NCI-H460 (cell line): ENCODE results near the gene BEND4. TPM values are rescaled to one million over a fixed set of nuclear protein-coding genes. Genes with fewer than 3 reads are reported as not detected.

ENCODE experiments used
- DNase-seq: peaks from one replicate; pipeline ENCODE4 v3.0.0-alpha.2; 2016; ENCODE audit warnings: low read depth; ENCODE audit errors: extremely low read depth
- total RNA-seq: library from RNA; depleted of rRNA; stranded (reverse); fragments of >200 nt; shearing (Covaris generic); gene quantifications from 2 replicates; pipeline ENCODE4 v1.2.3, GENCODE V29; 2014; rRNA removed

The BEND4 gene
- total RNA-seq, 1 experiment from 2014 or later = not detected

DNA sequence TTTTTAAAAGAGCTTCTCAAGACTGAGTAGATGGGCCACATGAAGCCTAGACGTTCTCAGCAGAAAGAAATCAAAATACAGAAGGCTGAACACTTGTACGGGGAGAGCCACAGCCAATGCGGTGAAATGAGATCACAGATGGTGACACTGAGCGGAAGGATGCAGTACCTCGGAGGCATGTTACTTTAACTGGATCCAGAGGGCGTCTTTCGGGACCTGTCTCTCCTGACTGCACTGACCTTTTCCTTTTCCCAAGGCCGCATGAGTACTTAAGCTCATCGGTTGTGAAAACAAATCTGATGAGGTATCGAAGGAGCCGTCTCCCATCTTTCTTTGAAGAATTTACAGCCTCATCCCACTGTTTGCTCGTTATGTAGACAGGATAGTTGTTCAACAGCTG, 32.6 kb downstream of the BEND4 start:
- no peak for DNase-seq

DNA sequence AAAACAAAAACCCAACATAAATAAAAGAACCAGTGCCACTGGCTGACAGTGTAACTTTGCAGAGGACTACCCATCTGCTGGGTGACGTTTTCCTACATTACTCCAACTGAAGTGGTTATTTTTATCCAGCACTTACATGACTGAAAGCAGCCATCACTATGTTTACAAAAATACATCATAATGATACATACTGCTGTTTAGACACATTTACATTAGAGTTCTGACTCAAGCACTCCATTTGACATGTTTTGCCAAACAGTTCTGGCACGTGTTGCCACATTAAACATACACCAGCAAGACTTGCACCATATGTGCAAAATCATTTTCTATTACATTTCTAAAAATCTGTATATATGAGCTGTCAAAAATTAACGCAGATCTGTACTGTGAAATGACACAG, 39.6 kb downstream of the BEND4 start:
- no peak for DNase-seq

DNA sequence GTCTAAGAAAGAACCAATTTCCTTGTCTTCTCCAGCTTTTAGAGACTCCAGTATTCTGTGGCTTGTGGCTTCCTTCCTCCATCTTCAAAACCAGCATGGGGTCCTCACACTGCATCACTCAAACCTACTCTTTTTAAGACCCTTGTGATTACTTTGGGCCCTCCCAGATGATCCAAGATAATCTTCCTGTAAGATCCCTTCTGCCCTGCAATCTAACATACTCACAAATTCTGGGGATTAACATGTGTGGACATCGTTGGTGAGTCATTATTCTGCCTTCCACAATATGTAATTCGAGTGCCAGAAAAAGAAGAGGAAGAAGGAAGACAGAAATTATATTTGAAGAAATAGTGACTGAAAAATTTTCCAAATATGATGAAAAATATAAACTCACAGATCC, 47.9 kb downstream of the BEND4 start:
- DNase-seq = no peak

DNA sequence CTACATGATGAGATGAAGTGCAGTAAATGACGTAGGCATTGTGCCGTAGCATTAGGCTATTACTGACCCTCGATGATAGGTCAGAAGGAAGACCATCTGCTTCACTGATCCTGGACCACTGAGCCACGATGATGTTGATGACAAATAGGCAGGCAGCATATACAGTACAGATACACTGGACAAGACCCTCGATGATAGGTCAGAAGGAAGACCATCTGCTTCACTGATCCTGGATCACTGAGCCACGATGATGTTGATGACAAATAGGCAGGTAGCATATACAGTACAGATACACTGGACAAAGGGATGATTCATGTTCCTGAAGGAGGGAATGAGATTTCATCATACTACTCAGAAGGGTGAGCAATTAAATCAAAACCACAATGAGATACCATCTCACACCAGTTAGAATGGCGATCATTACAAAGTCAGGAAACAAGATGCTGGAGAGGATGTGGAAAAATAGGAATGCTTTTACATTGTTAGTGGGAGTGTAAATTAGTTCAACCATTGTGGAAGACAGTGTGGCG, 50.9 kb downstream of the BEND4 start:
- DNase-seq = no peak

DNA sequence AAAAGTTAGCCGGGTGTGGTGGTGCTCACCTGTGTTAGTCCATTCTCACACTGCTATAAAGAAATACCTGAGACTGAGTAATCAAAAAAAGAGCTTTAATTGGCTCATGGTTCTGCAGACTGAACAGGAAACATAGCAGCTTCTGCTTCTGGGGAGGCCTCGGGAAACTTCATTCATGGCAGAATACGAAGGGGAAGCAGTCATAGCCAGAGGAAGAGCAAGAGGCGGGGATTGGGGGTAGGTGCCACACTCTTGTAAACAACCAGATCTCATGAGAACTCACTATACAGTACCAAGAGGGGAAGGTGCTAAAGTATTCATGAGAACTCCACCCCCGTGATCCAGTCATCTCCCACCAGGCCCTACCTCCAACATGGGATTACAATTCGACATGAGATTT, 64.1 kb downstream of the BEND4 start:
- DNase-seq = no peak

DNA sequence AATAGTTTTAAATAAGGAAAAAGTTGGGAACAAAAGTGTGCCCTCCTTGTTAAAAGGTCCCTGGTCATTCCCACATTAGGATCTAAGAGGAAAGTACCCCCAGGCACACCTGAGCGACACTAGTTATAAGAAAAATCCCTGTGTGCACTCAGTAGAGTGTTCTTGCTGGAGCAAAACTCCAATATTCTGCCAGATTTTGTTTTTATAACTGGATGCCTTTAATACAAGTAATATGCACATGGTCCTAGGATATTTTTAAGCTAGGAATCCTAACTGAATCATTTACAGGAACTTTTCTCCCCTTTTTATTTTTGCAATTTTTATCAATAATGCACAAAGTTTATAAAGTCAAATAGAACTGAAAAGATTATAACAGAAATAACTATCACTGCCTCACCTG, 68.6 kb downstream of the BEND4 start:
- no peak for DNase-seq

DNA sequence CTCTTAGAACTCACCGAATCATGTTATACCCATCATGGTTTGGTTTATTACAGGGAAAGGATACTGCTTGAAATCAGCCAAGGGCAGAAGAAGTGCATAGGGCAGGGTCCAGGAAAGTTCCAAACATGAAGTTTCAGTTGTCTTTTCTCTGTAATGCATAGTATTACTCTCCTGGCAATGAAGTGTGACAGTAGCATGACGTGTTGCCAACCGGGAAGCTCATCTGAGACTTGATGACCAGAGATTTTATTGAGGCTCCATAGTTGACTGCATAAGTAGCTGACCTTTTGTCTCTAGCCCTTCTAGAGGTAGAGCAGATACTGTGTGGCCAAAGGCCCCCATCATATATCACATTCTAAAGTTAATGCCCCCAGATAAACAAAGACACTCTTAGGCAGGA, 72.1 kb downstream of the BEND4 start:
- no peak for DNase-seq

DNA sequence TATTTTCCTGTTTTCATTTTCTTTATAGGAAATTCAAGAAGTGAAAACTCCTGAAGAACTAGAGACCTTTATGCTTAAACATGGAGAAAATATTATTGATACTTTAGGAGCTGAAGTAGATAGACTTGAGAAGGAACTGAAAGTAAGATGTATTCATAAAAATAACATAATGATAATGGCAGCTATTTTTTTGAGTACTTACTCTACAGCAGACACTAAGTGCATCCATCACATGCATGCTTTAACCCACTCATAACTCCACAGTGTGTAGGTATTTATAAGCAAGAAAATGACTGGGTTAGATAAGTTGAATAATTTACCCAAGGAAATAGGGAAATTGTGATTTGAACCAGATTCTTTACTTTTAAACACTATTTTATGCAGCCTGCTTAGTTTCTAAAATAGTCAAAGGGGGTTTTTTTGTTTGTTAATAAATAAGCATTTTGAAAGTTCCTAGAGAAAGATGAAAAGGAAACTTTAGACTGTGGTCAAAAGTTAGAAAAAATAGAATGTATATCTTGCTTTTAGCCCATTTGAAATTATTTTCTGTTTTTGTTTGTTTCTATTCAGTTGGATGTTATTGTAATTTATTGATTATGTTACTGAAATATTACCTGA, 74.2 kb downstream of the BEND4 start:
- DNase-seq = no peak

DNA sequence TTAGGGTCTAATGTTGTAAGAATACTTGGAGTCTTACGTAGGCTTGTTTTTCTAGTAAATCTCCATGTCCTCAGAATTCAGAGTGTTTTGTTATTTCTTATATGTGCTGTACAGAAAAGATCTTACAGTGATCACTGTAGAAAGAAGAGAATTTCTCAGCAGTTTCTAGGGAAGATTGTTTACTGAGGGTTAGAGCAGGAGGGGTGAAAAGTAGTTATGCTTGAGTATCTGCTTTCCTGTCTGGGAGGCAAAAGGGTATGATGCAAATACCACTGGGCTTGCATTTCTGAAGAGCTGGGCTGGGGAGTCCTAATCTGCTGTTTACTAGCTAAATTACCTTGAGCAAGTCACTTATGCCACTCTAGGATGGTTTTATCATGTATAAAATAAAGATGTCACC, 78.2 kb downstream of the BEND4 start:
- DNase-seq = no peak

DNA sequence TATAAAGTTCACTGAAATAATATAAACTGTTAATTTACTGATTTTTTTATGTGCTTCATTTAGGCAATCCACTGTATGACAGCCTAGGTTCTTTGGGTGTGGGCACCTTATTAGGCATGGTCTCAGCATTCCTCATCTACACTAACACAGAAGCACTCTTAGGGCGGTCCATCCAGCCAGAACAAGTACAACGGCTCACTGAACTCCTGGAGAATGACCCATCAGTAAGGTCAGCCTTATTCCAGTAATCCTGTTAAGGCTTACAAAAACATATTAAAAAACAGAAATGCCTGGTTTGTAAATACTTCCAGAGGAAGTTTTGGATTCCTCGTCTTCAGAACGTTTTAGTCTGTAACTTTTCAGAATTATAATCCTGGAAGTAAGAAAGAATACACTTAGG, 82.0 kb downstream of the BEND4 start:
- no peak for DNase-seq

DNA sequence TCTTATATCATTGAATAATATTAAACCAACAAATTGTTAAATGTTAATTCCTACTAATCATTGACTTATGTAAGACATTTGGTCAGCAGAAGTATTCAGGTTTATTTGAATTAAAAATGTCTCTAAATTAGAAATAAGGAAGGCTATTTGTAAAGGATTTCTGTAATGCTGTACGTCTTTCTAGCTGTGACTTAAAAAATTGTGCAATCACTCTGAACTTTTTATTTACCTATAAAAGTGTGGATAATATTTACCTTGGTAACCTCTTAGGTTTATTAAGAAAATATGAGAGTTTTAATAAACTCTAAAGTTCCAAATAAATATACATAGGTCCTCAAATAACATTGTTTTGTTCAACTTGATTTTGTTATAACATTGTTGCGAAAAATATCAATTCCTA, 85.2 kb downstream of the BEND4 start:
- no peak for DNase-seq

DNA sequence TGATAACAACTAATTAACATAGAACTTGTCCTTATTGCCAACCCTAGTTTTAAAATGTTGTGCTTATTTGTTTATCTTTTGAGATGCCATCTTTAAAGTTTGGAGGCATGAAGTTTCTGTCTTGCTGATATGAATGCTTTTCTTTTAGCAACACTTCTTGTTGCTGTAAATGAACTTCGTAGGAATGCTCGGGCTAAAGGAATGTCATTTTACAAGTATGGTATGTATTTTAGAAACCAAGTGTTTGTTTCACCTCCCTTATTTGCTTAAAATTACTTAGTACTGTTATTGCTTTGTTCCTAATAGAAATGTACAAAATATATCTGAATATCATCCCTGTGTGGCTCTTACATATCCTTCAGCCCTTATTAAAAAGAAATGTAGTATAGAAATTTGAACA, 86.1 kb downstream of the BEND4 start:
- no peak for DNase-seq

Other genes with a start within 250 kb of the BEND4 start
- 134 and 143 TPM in 2 replicates for gene TMEM33, start 217.2 kb downstream of the BEND4 start, total RNA-seq
- 0.40 and 0.50 TPM in 2 replicates for gene DCAF4L1, start 170.9 kb downstream of the BEND4 start, total RNA-seq
- gene SLC30A9, start 162.1 kb downstream of the BEND4 start, total RNA-seq = 51.2 and 52.6 TPM in 2 replicates
- 0.58 and 0.72 TPM in 2 replicates for gene SHISA3, start 244.8 kb upstream of the BEND4 start, total RNA-seq